ENCODE measurements around the gene OLA1.

DNA sequence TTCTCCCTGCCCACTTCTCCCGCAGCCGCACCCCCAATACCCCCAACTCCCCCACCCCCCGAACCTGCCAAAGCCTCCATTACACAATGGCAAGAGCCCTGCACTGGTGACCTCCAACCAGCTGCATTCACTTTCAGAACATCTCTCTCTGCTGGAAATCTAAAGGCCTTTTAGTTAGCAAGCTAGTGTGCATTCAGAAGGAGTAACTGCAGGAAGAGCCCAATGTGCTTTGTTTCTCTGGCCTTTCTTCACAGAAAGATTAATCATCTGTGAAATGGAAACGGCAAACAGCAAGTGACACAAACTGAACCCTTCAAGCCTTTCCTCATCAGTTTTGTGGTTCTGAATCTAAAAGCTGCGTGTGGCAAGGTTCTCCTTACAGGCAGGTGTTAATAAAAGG is 124.2 kb downstream of the OLA1 start:
- TF ChIP-seq POLR2AphosphoS5 (IDR thresholded peaks at IDR 0.05; ENCODE audit: low read depth, low read length): no peak
- no peak for TF ChIP-seq SIN3A (IDR thresholded peaks at IDR 0.05; ENCODE audit: borderline replicate concordance, insufficient read depth, low read length)
- TF ChIP-seq, protein P1, sequence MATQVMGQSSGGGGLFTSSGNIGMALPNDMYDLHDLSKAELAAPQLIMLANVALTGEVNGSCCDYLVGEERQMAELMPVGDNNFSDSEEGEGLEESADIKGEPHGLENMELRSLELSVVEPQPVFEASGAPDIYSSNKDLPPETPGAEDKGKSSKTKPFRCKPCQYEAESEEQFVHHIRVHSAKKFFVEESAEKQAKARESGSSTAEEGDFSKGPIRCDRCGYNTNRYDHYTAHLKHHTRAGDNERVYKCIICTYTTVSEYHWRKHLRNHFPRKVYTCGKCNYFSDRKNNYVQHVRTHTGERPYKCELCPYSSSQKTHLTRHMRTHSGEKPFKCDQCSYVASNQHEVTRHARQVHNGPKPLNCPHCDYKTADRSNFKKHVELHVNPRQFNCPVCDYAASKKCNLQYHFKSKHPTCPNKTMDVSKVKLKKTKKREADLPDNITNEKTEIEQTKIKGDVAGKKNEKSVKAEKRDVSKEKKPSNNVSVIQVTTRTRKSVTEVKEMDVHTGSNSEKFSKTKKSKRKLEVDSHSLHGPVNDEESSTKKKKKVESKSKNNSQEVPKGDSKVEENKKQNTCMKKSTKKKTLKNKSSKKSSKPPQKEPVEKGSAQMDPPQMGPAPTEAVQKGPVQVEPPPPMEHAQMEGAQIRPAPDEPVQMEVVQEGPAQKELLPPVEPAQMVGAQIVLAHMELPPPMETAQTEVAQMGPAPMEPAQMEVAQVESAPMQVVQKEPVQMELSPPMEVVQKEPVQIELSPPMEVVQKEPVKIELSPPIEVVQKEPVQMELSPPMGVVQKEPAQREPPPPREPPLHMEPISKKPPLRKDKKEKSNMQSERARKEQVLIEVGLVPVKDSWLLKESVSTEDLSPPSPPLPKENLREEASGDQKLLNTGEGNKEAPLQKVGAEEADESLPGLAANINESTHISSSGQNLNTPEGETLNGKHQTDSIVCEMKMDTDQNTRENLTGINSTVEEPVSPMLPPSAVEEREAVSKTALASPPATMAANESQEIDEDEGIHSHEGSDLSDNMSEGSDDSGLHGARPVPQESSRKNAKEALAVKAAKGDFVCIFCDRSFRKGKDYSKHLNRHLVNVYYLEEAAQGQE (IDR thresholded peaks at IDR 0.05; ENCODE audit: insufficient read depth in 1 of 2, low read depth in 2 of 2, low read length in 2 of 2): no peak
- no peak for TF ChIP-seq FOXP2 (optimal IDR thresholded peaks at IDR 0.05; ENCODE audit: borderline replicate concordance, extremely low read depth, extremely low read length, insufficient read depth)

All from PFSK-1 (cell line).